Measurements from ENCODE around the gene RIMBP2.

Gene RIMBP2

DNA sequence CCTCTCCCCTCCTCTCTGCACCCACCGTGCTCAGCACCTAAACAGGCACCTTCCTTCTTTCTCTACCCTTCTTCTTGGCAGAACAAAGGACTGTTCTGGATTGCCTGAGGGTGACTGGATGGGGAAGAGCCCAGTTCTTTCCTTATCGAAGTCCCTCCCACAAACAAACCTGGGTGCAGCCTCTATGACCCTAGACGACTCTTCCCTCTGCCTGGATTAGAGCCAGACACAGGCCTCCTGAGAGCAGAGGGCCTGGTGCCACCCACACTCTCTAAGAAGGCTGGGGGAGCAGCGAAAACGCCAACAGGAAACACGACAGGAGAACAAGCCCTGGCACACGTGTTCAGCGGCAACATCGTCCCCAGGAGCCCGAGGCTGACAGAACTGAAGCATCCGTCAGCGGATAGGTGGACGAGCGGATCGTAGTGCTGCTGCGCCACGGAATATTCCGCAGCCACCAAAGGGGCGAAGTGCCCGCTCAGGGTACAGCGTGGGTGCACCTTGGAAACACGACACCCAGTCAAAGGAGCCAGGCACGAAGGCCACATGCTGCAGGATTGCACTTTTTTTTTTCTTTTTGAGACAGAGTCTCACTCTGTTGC lies 38.0 kb downstream of the RIMBP2 start:
- no peak for DNase-seq

DNA sequence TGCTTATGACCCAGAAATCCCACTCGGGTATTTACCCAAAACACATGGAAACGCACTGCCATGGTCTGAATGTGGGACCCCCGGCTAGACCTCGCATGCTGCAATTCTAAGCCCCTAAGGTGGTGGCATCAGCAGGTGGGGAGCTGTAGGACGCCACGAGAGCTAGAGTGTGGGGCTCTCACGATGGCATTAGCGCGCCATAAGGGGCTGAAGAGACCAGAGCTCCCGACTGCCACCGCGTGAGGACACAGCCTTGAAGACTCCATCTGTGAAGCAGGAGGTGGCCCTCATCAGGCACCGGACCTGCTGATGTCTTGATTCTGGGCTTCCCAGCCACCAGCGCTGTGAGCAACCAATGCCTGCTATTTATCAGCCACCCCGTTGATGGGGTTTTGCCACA lies 40.3 kb downstream of the RIMBP2 start:
- no peak for DNase-seq

GRCh38 chr12:130675121-130675520 lies 41.0 kb downstream of the RIMBP2 start:
- DNase-seq, result no peak

DNA sequence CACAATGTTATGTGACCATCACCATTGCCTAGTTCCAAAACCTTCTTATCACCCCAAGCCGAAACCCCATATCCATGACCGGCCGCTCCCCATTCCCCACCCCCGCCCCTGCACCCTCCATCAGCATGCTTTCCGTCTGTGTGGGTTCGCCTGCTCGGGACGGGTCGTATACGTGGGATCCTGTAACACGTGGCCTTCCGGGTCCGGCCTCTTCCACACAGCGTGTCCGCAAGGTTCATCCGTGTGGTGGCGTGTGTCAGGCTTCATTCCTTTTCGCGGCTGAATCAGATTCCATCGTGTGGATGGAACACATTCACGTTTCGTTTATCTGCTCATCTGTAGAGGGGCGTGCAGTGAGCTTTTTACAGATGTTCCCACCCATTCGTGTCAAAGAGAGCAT lies 41.4 kb downstream of the RIMBP2 start:
- no peak for DNase-seq

DNA sequence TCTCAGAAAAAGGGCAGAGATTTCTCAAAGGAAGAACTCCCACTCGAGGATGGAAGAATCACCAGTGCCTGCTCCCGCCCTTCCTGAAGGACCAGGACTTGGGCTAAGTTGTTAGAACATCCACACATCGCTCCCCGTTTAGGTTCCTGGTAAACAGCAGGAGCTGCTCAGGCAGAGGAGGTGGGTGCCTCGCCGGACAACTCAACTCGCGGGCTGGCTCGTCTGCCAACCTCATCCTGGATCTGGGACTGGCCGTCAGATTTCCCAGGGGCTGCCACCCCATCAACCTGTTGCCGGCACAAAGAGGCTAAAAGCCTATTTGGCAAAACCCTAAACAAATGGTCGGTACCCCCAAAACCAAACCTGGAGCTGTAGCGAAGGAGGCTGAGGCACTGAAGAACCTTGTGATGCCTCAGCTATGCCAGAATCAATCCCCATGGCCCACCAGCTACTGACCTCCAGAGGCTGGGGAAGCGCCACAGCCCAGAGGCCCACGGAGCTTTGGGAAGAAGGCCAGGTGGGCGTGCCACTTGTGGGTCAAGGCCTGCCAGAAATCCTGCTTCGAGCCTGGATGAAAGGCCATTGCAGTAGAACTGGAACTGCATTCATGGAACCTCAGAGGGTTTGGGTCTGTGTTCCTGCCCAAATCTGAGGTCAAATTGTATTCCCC lies 42.9 kb downstream of the RIMBP2 start:
- no peak for DNase-seq

DNA sequence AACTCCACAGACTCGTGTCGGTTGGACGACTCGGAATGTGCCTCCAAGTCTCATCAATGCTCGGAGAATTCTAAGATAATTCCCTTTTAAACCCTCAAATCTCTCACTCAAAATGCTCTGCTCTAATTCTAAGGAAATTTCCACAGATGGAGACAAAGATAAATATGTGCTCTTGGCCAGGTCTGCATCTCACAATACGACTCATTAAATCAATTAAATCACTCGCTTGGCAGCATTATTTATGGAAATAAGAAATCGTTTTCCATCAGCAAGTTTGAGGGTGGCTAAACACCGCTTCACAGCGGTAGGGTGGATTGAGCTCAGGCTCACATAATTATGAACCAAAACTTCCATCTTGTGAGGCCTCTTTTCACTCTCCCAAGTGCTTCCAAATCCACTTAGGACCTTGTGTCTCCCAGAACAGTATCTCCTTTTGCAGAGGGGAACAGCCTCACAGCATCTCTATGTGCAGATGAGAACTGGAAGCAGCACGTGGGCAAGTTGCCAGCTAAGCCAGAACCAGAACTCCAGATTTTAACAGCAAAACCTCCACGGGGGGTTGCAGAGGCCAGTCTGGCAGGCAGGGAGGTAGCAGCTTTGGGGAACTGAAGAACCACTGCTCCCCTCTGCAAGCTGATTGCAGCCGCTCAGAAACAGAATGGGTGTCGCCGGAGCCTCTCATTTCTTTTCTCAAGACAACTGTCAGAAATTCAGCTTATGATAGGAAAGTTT lies 43.8 kb downstream of the RIMBP2 start:
- DNase-seq, result no peak

GRCh38 chr12:130671556-130671955 lies 44.5 kb downstream of the RIMBP2 start:
- DNase-seq, result no peak

GRCh38 chr12:130669797-130670196 lies 46.3 kb downstream of the RIMBP2 start:
- no peak for DNase-seq

- DNase-seq, result no peak
Observed at GRCh38 chr12:130669205-130669557, 46.9 kb downstream of the RIMBP2 start.

GRCh38 chr12:130668286-130669204 lies 47.6 kb downstream of the RIMBP2 start:
- DNase-seq, result no peak

DNA sequence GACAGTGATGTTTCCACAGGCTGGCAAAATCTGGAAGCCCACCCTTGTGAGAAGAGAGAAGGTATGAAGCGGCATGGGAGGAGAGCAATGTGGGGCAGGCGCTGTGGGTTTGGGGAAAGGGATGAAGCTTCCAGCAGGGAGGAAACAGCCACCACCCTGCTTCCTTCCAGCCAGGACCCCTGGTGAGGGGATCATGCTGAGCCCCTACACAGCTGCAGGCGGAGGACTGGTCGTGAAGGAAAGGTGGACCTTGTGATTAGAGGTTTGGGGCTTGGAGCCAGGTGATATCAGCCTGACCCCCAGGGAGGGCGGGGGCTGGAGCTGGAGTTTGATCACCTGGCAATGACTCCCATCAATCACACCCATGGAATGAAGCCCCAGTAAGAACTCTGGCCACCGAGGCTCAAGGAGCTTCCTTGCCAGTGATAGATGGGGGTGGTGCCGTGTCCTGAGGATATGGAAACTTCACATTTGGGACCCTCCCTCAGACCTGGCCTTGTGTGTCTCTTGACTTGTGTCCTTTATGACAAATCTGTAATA lies 48.6 kb downstream of the RIMBP2 start:
- no peak for DNase-seq

- no peak for DNase-seq
Observed at GRCh38 chr12:130666645-130667044, 49.5 kb downstream of the RIMBP2 start.

GRCh38 chr12:130665753-130666152 lies 50.3 kb downstream of the RIMBP2 start:
- no peak for DNase-seq

GRCh38 chr12:130664772-130665171 lies 51.3 kb downstream of the RIMBP2 start:
- DNase-seq, result no peak

GRCh38 chr12:130664252-130664651 lies 51.8 kb downstream of the RIMBP2 start:
- no peak for DNase-seq

DNA sequence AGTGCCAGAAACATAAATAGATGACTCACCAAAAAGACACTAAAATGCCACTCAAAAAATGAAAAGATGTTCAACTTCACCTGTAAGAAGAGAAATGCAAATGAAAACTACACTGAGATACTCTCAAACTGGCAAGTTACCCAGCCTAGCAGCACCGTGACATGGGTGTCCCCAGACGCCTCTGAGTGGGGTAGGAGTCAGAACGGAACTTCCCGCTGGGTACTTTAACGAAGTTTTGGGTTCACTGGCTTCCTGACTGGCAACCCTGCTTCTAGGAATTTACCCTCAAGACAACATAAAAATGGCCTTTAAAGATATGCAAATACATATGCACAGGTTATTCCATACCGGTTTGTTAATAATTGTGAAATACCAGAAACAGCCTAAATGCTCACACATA lies 52.6 kb downstream of the RIMBP2 start:
- no peak for DNase-seq

DNA sequence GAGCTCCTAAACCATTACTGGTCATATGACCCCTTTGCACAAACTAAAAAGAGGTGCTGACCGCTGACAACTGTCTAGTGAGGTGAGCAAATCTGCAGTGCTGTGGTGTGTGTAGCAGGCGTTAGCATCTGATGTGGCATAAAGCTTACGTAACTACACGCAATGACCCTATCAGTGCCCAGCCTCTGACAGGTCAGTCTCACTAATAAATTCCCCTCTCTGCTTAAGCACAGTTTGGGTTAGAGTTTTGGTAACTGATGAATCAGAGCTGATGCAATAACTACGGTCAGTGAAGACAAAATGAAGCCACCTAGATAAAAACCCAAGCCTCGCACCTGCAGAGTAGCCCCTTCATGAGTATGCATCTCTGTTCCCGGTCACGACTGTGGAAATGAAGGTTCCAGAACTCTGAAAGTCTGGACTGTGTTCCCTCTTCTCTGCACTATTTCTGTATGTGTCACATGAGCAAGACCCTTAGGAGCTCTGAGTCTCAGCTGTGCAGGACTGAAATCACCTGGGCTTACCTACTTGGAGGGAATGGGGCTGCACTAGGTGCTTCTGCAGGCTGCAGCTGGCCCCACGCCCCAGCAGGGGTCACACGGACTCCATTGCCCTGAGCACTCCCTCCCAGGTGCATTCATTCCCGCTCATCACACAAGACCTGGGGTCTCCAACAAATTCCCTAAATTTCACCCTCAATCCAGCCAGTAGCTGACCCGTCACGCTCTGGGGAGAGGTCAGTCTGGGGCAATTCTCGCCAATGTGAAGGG lies 54.4 kb downstream of the RIMBP2 start:
- DNase-seq, result no peak

DNA sequence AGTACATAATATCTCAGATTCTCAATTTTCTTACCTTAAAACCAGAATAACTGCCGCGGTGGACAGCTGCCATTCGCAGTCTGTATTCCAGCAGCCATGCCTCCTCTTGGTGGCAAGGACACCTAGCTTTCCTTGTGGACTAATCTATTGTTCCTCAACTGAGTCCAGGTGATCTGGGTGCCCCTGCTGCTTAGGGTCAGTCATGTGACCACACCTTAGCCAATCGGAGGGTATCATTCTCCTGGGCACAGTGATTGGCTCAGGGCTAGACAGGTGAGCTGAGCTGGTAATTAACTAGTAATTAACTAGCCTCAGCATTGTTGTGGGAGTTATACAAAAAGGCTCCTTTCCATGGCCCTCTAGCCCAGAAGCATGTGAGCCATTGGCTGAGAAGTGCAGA lies 55.0 kb downstream of the RIMBP2 start:
- no peak for DNase-seq

- DNase-seq, result no peak
Observed at GRCh38 chr12:130658145-130658911, 57.8 kb downstream of the RIMBP2 start.

- no peak for DNase-seq
Observed at GRCh38 chr12:130656411-130656810, 59.7 kb downstream of the RIMBP2 start.

GRCh38 chr12:130655881-130656280 lies 60.2 kb downstream of the RIMBP2 start:
- no peak for DNase-seq
